MG63 (cell line): ENCODE data around the gene RPL12. TPM values are rescaled to one million over a fixed set of nuclear protein-coding genes. Genes with fewer than 3 reads are reported as not detected.
A peak's percentile ranks its signal among the peaks of the same experiment; 100 is the strongest.
"Not testable (repeated sequence)": the region's sequence is repeated elsewhere in the genome, so short reads cannot be mapped to it uniquely, and the experiment has no call there.

Source experiments
- DNase-seq: peaks from one replicate; pipeline ENCODE4 v3.0.0-alpha.2; 2020
- H3K27me3 ChIP-seq: fragments of 250-450 bp; sonication (Bioruptor Pico); 2 replicates; pipeline ENCODE4 v1.5.1; 2020; ENCODE audit warnings: mild to moderate bottlenecking, moderate library complexity
- H3K36me3 ChIP-seq: fragments of 250-450 bp; sonication (Bioruptor Pico); 2 replicates; pipeline ENCODE4 v1.5.1; 2020; ENCODE audit warnings: mild to moderate bottlenecking, moderate library complexity
- H3K4me3 ChIP-seq: fragments of 250-450 bp; sonication (Bioruptor Pico); 2 replicates; pipeline ENCODE4 v1.5.1; 2020; ENCODE audit warnings: mild to moderate bottlenecking, moderate library complexity
- H3K9me3 ChIP-seq: fragments of 250-450 bp; sonication (Bioruptor Pico); 2 replicates; pipeline ENCODE4 v1.5.1; 2020; ENCODE audit warnings: mild to moderate bottlenecking, moderate library complexity
- total RNA-seq: library from RNA; depleted of rRNA; stranded (reverse); fragments of >200 nt; shearing (Covaris generic); gene quantifications from 2 replicates; pipeline ENCODE4 v1.2.3, GENCODE V29; 2014; ENCODE audit warnings: low replicate concordance

RPL12 gene
- total RNA-seq, 1 experiment from 2014 or later = 2,095 TPM

- no peak for DNase-seq
- no peaks in the 10 kb centered on the region for H3K27me3 ChIP-seq
- H3K36me3 ChIP-seq = peaks cover 17% of the 10 kb centered on the region
- H3K4me3 ChIP-seq = no peak overlapping the region
- H3K9me3 ChIP-seq = no peaks in the 10 kb centered on the region
Observed at GRCh38 chr9:127479507-127480081, 28.4 kb upstream of the RPL12 start.

- Histone ChIP-seq H3K4me3 (no peak overlapping the region), H3K36me3 (peaks cover 9% of the 10 kb centered on the region; the same call in 1 of the 2 replicates)
- DNase-seq = no peak
Observed at GRCh38 chr9:127474592-127474991, 23.4 kb upstream of the RPL12 start.

GRCh38 chr9:127473932-127474331 lies 22.7 kb upstream of the RPL12 start:
- H3K9me3 ChIP-seq = no peaks in the 10 kb centered on the region
- no peak for DNase-seq
- H3K27me3 ChIP-seq = no peaks in the 10 kb centered on the region
- no peak overlapping the region for H3K4me3 ChIP-seq
- peaks cover 9% of the 10 kb centered on the region; the same call in 1 of the 2 replicates for H3K36me3 ChIP-seq

More at GRCh38 chr9:127474592-127474991, 23.4 kb upstream of the RPL12 start:
- Histone ChIP-seq H3K9me3 (no peaks in the 10 kb centered on the region), H3K27me3 (no peaks in the 10 kb centered on the region)

GRCh38 chr9:127473501-127473900 lies 22.3 kb upstream of the RPL12 start:
- Histone ChIP-seq H3K9me3 (no peaks in the 10 kb centered on the region), H3K4me3 (no peak overlapping the region), H3K27me3 (no peaks in the 10 kb centered on the region), H3K36me3 (peaks cover 4% of the 10 kb centered on the region)
- no peak for DNase-seq

- H3K4me3 ChIP-seq = no peak overlapping the region
- H3K36me3 ChIP-seq = no peaks in the 10 kb centered on the region; the same call in none of the 2 replicates
- no peak for DNase-seq
- H3K27me3 ChIP-seq = no peaks in the 10 kb centered on the region
- H3K9me3 ChIP-seq = no peaks in the 10 kb centered on the region
Observed at GRCh38 chr9:127470662-127471061, 19.5 kb upstream of the RPL12 start.

- Histone ChIP-seq H3K9me3 (no peaks in the 10 kb centered on the region), H3K36me3 (peaks cover 12% of the 10 kb centered on the region), H3K27me3 (no peaks in the 10 kb centered on the region), H3K4me3 (no peak overlapping the region)
- no peak for DNase-seq
Observed at GRCh38 chr9:127467621-127468020, 16.4 kb upstream of the RPL12 start.

GRCh38 chr9:127466407-127466917 lies 15.3 kb upstream of the RPL12 start:
- not testable (repeated sequence) for H3K4me3 ChIP-seq, DNase-seq, H3K9me3 ChIP-seq, H3K27me3 ChIP-seq
- H3K36me3 ChIP-seq = peaks cover 22% of the 10 kb centered on the region

GRCh38 chr9:127463911-127464310 lies 12.7 kb upstream of the RPL12 start:
- peaks cover 30% of the 10 kb centered on the region for H3K36me3 ChIP-seq
- no peaks in the 10 kb centered on the region for H3K9me3 ChIP-seq
- H3K4me3 ChIP-seq = no peak overlapping the region
- H3K27me3 ChIP-seq = no peaks in the 10 kb centered on the region
- no peak for DNase-seq

GRCh38 chr9:127463382-127463781 lies 12.2 kb upstream of the RPL12 start:
- no peaks in the 10 kb centered on the region for H3K27me3 ChIP-seq
- peaks cover 30% of the 10 kb centered on the region for H3K36me3 ChIP-seq
- H3K4me3 ChIP-seq = no peak overlapping the region
- H3K9me3 ChIP-seq = no peaks in the 10 kb centered on the region
- no peak for DNase-seq

- H3K4me3 ChIP-seq = no peak overlapping the region
- no peak for DNase-seq
- H3K36me3 ChIP-seq = peaks cover 32% of the 10 kb centered on the region
- no peaks in the 10 kb centered on the region for H3K9me3 ChIP-seq
- H3K27me3 ChIP-seq = no peaks in the 10 kb centered on the region
Observed at GRCh38 chr9:127458921-127459320, 7.7 kb upstream of the RPL12 start.

GRCh38 chr9:127457191-127457878 lies 6.1 kb upstream of the RPL12 start:
- no peaks in the 10 kb centered on the region for H3K9me3 ChIP-seq
- DNase-seq = no peak
- H3K4me3 ChIP-seq = no peak overlapping the region
- peaks cover 25% of the 10 kb centered on the region for H3K36me3 ChIP-seq
- no peaks in the 10 kb centered on the region for H3K27me3 ChIP-seq

GRCh38 chr9:127455324-127455992 lies 4.3 kb upstream of the RPL12 start:
- Histone ChIP-seq H3K9me3 (no peaks in the 10 kb centered on the region), H3K36me3 (peaks cover 24% of the 10 kb centered on the region), H3K4me3 (no peak overlapping the region), H3K27me3 (no peaks in the 10 kb centered on the region)
- DNase-seq = no peak

GRCh38 chr9:127452691-127453090 lies 1.5 kb upstream of the RPL12 start:
- Histone ChIP-seq H3K9me3 (no peaks in the 10 kb centered on the region), H3K36me3 (peaks cover 44% of the 10 kb centered on the region), H3K27me3 (no peaks in the 10 kb centered on the region; the same call in 1 of the 2 replicates), H3K4me3 (peak overlapping the region; percentile 85)
- DNase-seq = peak; percentile 61

- Histone ChIP-seq H3K9me3 (no peaks in the 10 kb centered on the region), H3K27me3 (no peaks in the 10 kb centered on the region; the same call in 1 of the 2 replicates), H3K4me3 (peak overlapping the region; percentile 85), H3K36me3 (peaks cover 50% of the 10 kb centered on the region)
- peak; percentile 72 for DNase-seq
Observed at GRCh38 chr9:127451858-127452656, 851 bp upstream of the RPL12 start.

GRCh38 chr9:127451608-127451857 lies 327 bp upstream of the RPL12 start:
- Histone ChIP-seq H3K36me3 (peaks cover 55% of the 10 kb centered on the region), H3K4me3 (peak overlapping the region; percentile 85), H3K9me3 (no peaks in the 10 kb centered on the region), H3K27me3 (no peaks in the 10 kb centered on the region; the same call in 1 of the 2 replicates)
- no peak for DNase-seq

- H3K4me3 ChIP-seq = peak overlapping the region; percentile 85
- H3K36me3 ChIP-seq = peaks cover 62% of the 10 kb centered on the region
- no peaks in the 10 kb centered on the region; the same call in 1 of the 2 replicates for H3K27me3 ChIP-seq
- no peak for DNase-seq
- H3K9me3 ChIP-seq = no peaks in the 10 kb centered on the region
Observed at GRCh38 chr9:127450243-127450760, 904 bp downstream of the RPL12 start.
